WERI-Rb-1 (cell line): ENCODE measurements around the gene TF.
A peak's percentile ranks its signal among the peaks of the same experiment; 100 is the strongest.

Source experiments
- DNase-seq: peaks from one replicate; pipeline ENCODE4 v3.0.0-alpha.2; 2020
- H3K27ac ChIP-seq: fragments of 250-450 bp; sonication (Bioruptor Pico); 2 replicates; pipeline ENCODE4 v1.5.1; 2020; ENCODE audit warnings: mild to moderate bottlenecking, moderate library complexity
- H3K27me3 ChIP-seq: fragments of 250-450 bp; sonication (Bioruptor Pico); 2 replicates; pipeline ENCODE4 v1.5.1; 2021; ENCODE audit warnings: mild to moderate bottlenecking, low read depth, moderate library complexity; ENCODE audit not compliant: insufficient read depth, severe bottlenecking
- H3K36me3 ChIP-seq: fragments of 250-450 bp; sonication (Bioruptor Pico); 2 replicates; pipeline ENCODE4 v1.5.1; 2020; ENCODE audit warnings: mild to moderate bottlenecking, moderate library complexity
- H3K4me3 ChIP-seq: 2 replicates; pipeline ENCODE4 v1.5.1; 2011; ENCODE audit warnings: low read depth, mild to moderate bottlenecking, control low read depth, low read length
- H3K9me3 ChIP-seq: fragments of 250-450 bp; sonication (Bioruptor Pico); 2 replicates; pipeline ENCODE4 v1.5.1; 2021; ENCODE audit warnings: mild to moderate bottlenecking, moderate library complexity; ENCODE audit not compliant: severe bottlenecking
- TF ChIP-seq, protein P1 (sequence below): IDR thresholded peaks from 2 replicates; pipeline ENCODE4 v1.5.1; 2011; ENCODE audit warnings: low read depth, mild to moderate bottlenecking, control low read depth, inconsistent platforms, low read length

TF gene

DNA sequence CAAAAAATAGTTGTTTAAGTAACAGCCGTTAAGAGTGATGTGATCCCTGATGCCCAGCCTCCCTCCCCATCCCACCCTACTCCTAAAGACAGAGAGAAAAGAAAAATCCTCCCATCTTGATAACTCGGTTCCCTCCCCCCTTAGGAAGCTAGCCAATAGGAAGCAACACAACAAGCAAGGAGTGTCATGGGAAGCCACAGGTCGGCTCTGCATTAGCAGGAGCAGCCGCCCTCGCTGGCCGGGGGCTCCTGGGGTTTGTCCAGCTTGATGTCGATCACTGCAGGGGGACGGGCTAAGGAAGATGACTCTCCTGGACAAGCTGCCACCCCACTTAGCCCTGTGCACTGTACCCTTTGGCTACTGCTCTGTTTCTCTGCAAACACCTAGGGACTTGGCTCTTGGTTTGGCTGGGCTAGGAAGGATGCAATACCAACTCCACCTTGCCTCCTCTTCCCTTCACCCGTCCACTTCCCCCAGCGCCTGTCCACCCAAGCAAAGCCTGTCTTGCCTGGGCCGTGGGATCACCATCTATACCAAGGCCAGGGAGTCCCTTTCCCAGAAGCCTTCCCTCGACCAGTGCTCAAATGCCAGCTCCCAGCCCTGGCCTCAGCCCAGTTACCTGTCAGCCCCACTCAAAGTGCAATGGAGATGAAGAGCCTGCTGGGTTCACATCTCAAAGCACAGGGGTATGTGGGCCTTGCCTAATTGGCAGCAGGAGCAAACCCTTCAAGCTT, 82.5 kb downstream of the TF start:
- Histone ChIP-seq H3K36me3 (no peaks in the 10 kb centered on the region; the same call in 1 of the 2 replicates), H3K4me3 (no peak overlapping the region), H3K27me3 (no peaks in the 10 kb centered on the region), H3K27ac (no peak overlapping the region), H3K9me3 (no peaks in the 10 kb centered on the region)
- no peak for DNase-seq
- TF ChIP-seq, protein P1, sequence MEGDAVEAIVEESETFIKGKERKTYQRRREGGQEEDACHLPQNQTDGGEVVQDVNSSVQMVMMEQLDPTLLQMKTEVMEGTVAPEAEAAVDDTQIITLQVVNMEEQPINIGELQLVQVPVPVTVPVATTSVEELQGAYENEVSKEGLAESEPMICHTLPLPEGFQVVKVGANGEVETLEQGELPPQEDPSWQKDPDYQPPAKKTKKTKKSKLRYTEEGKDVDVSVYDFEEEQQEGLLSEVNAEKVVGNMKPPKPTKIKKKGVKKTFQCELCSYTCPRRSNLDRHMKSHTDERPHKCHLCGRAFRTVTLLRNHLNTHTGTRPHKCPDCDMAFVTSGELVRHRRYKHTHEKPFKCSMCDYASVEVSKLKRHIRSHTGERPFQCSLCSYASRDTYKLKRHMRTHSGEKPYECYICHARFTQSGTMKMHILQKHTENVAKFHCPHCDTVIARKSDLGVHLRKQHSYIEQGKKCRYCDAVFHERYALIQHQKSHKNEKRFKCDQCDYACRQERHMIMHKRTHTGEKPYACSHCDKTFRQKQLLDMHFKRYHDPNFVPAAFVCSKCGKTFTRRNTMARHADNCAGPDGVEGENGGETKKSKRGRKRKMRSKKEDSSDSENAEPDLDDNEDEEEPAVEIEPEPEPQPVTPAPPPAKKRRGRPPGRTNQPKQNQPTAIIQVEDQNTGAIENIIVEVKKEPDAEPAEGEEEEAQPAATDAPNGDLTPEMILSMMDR, result no peak

- Histone ChIP-seq H3K36me3 (no peaks in the 10 kb centered on the region; the same call in 1 of the 2 replicates), H3K9me3 (no peaks in the 10 kb centered on the region), H3K27ac (no peak overlapping the region), H3K4me3 (no peak overlapping the region), H3K27me3 (no peaks in the 10 kb centered on the region)
- no peak for DNase-seq
- TF ChIP-seq, protein P1, result no peak
These were observed 83.1 kb downstream of the TF start for GRCh38 chr3:133829310-133829707.

DNA sequence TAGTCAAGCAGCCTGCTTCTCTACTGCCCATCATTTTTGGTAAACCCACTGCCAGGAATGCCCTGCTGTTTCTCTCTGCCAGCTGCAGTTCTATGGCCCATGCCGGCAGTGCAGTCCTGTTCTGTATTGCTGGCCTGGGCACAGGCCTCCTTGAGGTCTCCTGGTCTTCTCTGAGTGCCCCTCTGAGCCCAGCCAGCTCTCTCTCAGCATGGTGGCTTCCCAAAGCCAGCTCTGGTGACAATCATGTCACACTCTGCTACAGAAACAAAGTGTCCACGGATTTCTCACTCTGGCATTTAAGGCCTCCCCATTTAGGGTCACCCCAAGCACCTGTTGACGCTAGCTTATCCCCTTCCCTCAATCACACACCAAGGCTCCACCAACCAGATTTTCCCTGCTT, 83.9 kb downstream of the TF start:
- Histone ChIP-seq H3K27ac (no peak overlapping the region), H3K27me3 (no peaks in the 10 kb centered on the region), H3K36me3 (no peaks in the 10 kb centered on the region), H3K4me3 (no peak overlapping the region), H3K9me3 (no peaks in the 10 kb centered on the region)
- DNase-seq, result no peak
- TF ChIP-seq, protein P1, result no peak

GRCh38 chr3:133831966-133832801, 86.0 kb downstream of the TF start:
- Histone ChIP-seq H3K4me3 (no peak overlapping the region), H3K27ac (no peak overlapping the region), H3K9me3 (no peaks in the 10 kb centered on the region), H3K36me3 (no peaks in the 10 kb centered on the region), H3K27me3 (no peaks in the 10 kb centered on the region)
- TF ChIP-seq, protein P1, result peak; percentile 46
- peak; percentile 15 for DNase-seq

DNA sequence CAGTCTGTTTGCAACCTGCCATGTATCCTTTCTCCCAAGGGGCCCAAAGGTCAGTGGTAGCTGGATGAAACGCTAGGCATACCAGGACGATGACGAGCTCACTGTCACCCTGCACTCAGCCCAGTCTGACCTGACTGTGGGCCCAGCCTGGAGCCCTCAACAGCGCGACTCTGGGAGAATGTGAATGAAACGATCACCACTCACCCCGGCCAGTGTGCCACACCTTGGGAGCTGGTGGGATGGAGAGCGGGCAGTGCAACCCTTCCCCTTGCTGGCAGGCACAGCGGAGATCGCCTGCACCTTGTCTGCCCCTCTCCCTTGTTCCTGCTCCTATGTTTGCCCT, 86.6 kb downstream of the TF start:
- TF ChIP-seq, protein P1, result no peak
- H3K27me3 ChIP-seq, result peaks cover 4% of the 10 kb centered on the region
- no peaks in the 10 kb centered on the region for H3K9me3 ChIP-seq
- no peaks in the 10 kb centered on the region for H3K36me3 ChIP-seq
- no peak overlapping the region for H3K27ac ChIP-seq
- no peak overlapping the region for H3K4me3 ChIP-seq
- no peak for DNase-seq
